GM21526 (cell line): Measurements from ENCODE around the gene ADGRV1.

ENCODE experiments used
- ATAC-seq: cut with Tn5 transposase; IDR thresholded peaks from one replicate; pipeline ENCODE4 v1.9.1; 2021; ENCODE audit warnings: moderate library complexity; ENCODE audit not compliant: unreplicated experiment, low FRiP score

The ADGRV1 gene

GRCh38 chr5:91142386-91142785, 583.8 kb downstream of the ADGRV1 start:
- ATAC-seq = no peak

- ATAC-seq = no peak
Measured at GRCh38 chr5:91142819-91143218, 584.2 kb downstream of the ADGRV1 start.

GRCh38 chr5:91143840-91144239, 585.2 kb downstream of the ADGRV1 start:
- ATAC-seq = no peak

DNA sequence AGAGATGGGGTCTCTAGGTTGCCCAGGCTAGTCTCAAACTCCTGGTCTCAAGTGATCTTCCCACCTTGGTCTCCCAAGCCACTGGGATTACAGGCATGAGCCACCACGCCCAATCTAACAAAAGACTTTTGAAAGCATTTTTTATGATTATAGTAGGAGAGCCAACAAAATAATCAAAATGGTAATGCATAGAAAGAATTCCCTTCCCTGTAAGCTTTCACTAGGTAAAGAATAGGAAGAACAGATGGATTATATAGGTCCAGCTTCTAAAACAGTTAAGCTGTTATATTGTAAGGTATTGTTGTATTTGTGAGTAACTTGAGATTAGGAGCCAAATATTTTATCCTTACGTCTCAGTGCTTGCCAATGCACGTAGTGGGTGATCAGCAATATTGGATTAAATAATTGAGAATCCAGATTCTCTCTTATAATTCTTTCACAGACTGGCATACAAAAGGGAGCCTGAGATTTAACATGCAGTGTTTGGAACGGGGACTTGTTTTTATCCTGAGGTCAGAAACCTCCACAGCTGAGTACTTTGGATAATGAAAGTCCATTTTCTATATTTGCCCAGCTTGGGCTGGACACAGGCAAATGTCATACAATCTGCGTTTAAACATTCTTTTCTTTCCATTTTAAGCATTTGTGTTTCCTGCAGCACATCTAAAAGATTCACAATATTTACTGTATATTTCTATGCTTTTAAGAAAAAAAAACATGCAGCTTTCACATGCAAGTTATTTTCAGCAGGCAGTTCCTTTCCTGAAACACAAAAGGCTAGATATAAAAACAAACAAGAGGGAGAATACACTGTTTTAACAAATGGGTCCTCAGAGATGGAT, 586.1 kb downstream of the ADGRV1 start:
- ATAC-seq = no peak

- ATAC-seq = no peak
Measured at GRCh38 chr5:91145333-91145620, 586.7 kb downstream of the ADGRV1 start.

DNA sequence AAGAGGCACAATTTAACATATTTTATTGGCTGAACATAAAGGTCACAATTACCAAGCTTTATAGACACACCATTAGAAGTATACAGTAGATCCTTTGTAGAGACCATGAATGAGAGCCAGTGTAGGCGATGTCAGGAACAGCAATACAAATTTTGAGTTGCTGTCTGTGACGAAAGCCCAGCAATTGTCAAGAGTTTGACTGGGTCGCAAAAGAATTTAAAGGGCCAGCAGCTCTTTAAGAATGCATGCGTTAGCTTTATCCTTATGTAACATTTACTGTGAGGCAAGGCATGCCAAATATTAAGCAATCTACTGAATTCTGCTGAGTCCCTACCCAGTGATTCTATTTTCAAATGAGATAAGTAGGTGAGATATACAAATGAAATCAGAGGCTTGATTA, 587.6 kb downstream of the ADGRV1 start:
- ATAC-seq = no peak

- no peak for ATAC-seq
Measured at GRCh38 chr5:91146905-91147600, 588.5 kb downstream of the ADGRV1 start.

DNA sequence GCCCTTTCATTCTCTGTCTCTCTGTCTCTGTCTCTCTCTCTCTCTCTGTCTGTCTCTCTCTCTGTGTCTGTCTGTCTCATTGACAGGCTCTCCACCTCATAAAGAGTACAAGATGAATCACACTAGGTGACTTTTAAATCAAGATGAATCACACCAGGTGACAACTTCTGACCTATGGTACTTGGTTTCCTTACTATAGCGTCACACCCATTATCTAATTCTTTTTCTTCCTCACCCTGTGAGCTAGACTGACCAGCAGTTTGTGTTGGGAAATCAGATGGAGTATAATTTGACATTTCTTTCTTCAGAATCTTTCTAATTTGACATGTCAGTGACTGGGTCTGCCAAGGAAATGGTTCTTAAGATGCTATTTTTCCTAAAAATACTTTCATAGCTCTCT, 591.6 kb downstream of the ADGRV1 start:
- ATAC-seq = no peak

GRCh38 chr5:91150636-91151035, 592.0 kb downstream of the ADGRV1 start:
- no peak for ATAC-seq

GRCh38 chr5:91151947-91152346, 593.4 kb downstream of the ADGRV1 start:
- no peak for ATAC-seq

- no peak for ATAC-seq
Measured at GRCh38 chr5:91154338-91154737, 595.7 kb downstream of the ADGRV1 start.

- no peak for ATAC-seq
Measured at GRCh38 chr5:91155274-91155673, 596.7 kb downstream of the ADGRV1 start.

DNA sequence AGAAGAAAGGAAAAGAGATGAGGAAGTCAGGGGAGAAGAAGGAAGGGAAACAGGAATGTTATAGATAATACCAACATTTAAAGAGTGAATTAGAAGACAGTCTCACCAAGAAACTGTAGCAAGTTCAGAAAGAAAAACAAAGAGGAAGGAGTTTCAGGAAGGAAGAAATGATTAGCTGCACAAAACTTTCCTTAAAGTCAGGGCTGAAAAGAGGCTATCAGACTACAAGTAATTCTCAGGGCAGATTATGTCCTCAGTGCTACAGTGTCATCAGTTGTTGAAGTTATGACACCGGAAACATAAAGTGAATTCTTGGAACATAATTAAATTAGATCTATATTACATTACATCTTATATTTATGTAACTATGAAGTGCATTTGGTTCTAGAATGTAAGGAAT, 597.6 kb downstream of the ADGRV1 start:
- no peak for ATAC-seq

DNA sequence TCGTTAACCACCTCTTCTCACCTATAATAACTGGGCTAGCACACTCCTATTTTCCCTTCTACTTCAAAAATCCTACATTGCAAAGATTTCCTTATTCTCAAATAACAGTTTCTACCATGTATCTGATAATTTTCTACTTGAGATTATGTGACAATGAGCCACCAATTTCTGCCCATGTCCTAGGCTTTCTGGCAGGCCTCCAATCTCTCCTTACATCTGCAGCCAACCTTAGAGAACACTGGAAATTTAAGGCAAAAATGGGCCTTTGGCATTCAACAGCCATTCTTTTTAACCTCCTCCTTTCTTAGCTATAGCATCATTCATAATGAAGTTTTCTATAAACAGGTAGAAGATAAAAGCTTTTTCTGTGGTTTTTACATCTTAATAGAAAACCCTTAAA, 599.4 kb downstream of the ADGRV1 start:
- no peak for ATAC-seq

DNA sequence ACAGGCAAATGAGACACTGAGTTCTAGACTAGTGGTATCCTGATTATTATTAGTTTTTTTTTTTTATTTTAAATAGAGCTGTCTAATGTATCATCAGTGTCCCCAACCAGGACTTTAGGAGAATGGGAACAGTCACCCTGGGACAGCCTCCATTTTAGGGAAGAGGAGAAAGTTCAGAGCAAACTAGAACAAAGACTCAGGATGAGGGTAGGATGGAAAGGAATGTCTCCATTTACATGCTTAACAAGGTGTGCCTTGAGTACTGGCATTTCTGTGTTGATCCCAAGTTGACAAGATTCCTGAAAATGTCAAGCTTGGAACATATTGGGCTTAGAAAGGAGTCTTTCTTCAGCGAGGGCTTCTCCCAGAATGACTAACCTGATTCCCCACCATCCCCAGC, 601.0 kb downstream of the ADGRV1 start:
- ATAC-seq = no peak

- no peak for ATAC-seq
Measured at GRCh38 chr5:91160714-91161285, 602.2 kb downstream of the ADGRV1 start.

DNA sequence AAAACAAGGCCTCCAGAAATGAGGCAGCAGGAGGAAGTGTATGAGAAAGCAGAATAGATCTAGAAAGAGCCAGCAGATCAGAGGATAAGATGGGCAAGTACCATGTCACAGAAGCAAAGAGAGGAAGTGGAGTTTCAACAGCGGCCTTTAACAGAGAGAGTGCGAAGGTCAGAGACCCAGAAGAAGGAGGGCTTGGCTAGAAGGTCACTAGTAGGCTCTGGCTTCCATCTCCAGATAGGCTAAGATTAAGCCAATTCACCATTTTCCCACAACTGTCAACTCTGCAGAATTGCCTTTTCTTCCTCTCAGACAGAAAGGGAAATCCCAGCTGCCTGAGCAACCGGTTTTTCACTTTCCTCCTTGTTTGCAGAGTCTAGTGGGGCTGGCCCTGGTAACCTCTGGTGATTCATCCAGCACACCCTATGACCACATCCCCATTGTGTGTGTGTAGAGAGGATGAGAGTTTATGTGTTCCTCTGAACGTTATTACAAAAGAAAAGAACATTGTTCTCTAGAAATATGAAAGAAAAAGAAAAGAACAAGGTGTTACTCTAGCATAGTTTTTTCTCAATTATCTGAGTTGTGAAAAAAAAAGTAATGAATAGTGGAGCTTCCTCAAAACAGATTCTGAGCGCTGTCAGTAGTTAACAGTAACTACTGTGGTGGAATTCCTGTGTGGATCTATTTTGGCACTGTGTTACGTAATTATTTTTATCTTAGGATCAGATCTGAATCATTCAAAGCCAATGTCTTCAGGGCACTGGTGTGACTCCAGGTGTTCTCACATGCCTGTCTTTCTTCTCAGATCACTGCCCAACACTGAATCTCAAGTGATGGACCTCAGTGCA, 604.2 kb downstream of the ADGRV1 start:
- ATAC-seq = peak; percentile 99

DNA sequence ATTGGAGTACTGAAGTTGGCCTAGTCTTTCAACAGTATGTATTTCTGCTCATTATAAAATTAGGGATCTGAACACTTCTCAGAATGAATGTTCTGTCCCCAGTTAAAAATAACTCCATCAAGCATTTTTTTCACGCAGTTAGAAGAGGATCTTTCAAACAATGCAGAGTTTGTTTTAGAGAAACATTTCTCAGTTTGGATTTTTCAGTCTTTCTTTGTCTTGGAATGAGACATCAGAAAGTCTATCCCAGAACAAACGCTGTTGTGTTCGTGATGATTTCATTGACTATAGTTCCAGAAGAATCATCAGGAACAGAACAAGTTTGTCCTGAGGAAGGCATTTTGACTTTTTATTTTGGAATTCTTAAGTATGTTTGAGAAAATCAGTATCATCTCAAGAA, 605.8 kb downstream of the ADGRV1 start:
- no peak for ATAC-seq

DNA sequence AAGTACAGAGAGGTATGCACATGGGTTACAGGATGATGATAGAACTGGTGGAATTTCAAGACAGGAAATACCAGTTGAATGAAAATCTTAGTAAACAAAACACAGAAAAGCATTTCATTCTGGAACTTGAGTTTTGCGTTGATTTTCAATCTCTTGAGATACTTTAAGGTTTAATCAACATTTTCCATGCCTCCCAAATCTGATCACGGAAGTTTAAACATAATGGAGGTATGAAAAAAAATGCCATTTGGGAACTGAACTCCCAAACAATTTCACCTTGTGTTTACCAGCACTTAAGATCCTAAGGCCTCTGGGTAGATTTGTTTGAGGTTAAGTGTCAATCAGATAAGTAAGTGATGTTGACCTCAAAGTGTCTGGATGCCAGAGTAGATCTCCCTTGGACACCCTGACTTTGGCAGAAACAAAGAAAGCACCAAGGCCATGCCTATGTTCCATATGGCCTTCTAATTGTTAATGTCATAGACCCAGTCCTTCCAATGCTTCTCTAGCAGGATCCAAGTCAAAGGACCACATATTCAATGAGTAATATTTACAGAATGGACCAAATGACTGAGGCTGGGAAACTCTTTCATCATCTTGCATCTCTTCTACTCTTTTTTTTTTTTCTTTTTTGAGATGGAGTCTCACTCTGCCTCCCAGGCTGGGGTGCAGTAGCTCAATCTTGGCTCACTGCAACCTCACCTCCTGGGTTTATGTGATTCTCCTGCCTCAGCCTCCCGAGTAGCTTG, 607.6 kb downstream of the ADGRV1 start:
- ATAC-seq = no peak

GRCh38 chr5:91168859-91169258, 610.3 kb downstream of the ADGRV1 start:
- no peak for ATAC-seq
